Spleen (tissue), 11 donors: ENCODE data around the gene ABLIM2. TPM values are rescaled to one million over a fixed set of nuclear protein-coding genes. Genes with fewer than 3 reads are reported as not detected.
A peak's percentile ranks its signal among the peaks of the same experiment; 100 is the strongest.

Experiments used
- DNase-seq: peaks from one replicate; pipeline ENCODE4 v3.0.0-alpha.2; 2020
- H3K27ac ChIP-seq, 8 donors: fragments of 200-600 bp; sonication (generic) in 7 of 8; 1 replicate in 4 of 8; 2 replicates in 4 of 8; pipeline versions ENCODE4 v1.5.0 to v1.8.0; 2016 to 2021; ENCODE audit warnings: inconsistent platforms in 4 of 8, mild to moderate bottlenecking in 4 of 8, moderate library complexity in 1 of 8
- H3K27me3 ChIP-seq, 7 donors: fragments of 200-600 bp; sonication (generic) in 6 of 7; replicated peaks in 1 of 7; 1 replicate in 4 of 7; 2 replicates in 3 of 7; pipeline versions ENCODE4 v1.5.0 to v1.8.0; 2016 to 2021; ENCODE audit warnings: inconsistent platforms in 3 of 7, mild to moderate bottlenecking in 1 of 7
- H3K36me3 ChIP-seq, 6 donors: fragments of 200-600 bp; sonication (generic) in 5 of 6; 1 replicate in 4 of 6; 2 replicates in 2 of 6; pipeline versions ENCODE4 v1.5.0 to v1.8.0; 2016 to 2021; ENCODE audit warnings: inconsistent platforms in 2 of 6
- H3K4me1 ChIP-seq, 6 donors: fragments of 200-600 bp; sonication (generic) in 5 of 6; 1 replicate in 3 of 6; 2 replicates in 3 of 6; pipeline versions ENCODE4 v1.5.0 to v1.8.0; 2016 to 2021; ENCODE audit warnings: inconsistent platforms in 3 of 6
- H3K4me3 ChIP-seq, 8 donors: fragments of 200-600 bp; sonication (generic) in 7 of 8; 1 replicate in 4 of 8; 2 replicates in 4 of 8; pipeline versions ENCODE4 v1.5.0 to v1.8.0; 2016 to 2021; ENCODE audit warnings: inconsistent platforms in 4 of 8, mild to moderate bottlenecking in 4 of 8, moderate library complexity in 2 of 8
- H3K9me3 ChIP-seq, 8 donors: fragments of 200-600 bp; sonication (generic) in 7 of 8; 1 replicate in 4 of 8; 2 replicates in 4 of 8; pipeline versions ENCODE4 v1.5.0 to v1.8.0; 2016 to 2021; ENCODE audit warnings: inconsistent platforms in 4 of 8
- CTCF ChIP-seq, 11 experiments: fragments of 200-600 bp in 7 of 11; fragments of 450-650 bp in 4 of 11; sonication (generic) in 4 of 11; IDR thresholded peaks in 8 of 11; conservative IDR thresholded peaks in 3 of 11; 1 replicate in 7 of 11; 2 replicates in 4 of 11; pipeline versions ENCODE4 v1.4.0 to v1.8.0; 2016 to 2021; ENCODE audit warnings: antibody characterized with exemption in 11 of 11, inconsistent platforms in 4 of 11, mild to moderate bottlenecking in 1 of 11
- POLR2A ChIP-seq, 3 donors: fragments of 450-650 bp; IDR thresholded peaks; one replicate each; pipeline ENCODE4 v1.5.1; 2017; ENCODE audit warnings: antibody characterized with exemption in 3 of 3, mild to moderate bottlenecking in 1 of 3
- POLR2AphosphoS5 ChIP-seq, 3 donors: sonication (generic); formaldehyde crosslinking; IDR thresholded peaks; one replicate each; pipeline ENCODE4 v1.5.1; 2017; ENCODE audit warnings: antibody characterized with exemption in 3 of 3
- WGBS, 5 donors: extraction: QIAGEN DNeasy Blood & Tissue Kit in 3 of 5; methylation state at CpG; one replicate each; pipeline versions ENCODE4 v1.1.5 to v1.1.7; 2013 to 2018; 5-methylcytosine and 5-hydroxymethylcytosine counted together
- intact Hi-C: fragments of 100-400 bp; cut with DNase I; formaldehyde crosslinking; loops from one replicate; pipeline ENCODE4 v1.15.0; 2023; ENCODE audit warnings: low total_unique reads
- polyA plus RNA-seq, 3 donors: library from polyadenylated mRNA; stranded (reverse); fragments of 200-250 nt; gene quantifications; one replicate each; pipeline ENCODE4 v1.2.1, GENCODE V29; 2013
- total RNA-seq, 7 donors: library from RNA; depleted of rRNA in 3 of 7; stranded (reverse); fragments of >200 nt in 3 of 7; fragmentation: NEBNext Ultra II Directional in 4 of 7; extraction: Animal tissue kit (Norgen Biotek cat#: 25700) in 4 of 7; gene quantifications; one replicate each; pipeline versions ENCODE4 v1.1.0 to v1.2.1, GENCODE V29; 2016 to 2021
- donor health status: healthy with polysubstance abuse.
- donor health status: DM: no; HTN: no; CAD: no; lungs with moderate emphysema.
- donor health status: DM: no; HTN: no; CAD: no.
- donor health status: Bipolar disorder and iron deficiency.
- donor health status: healthy.
- donor health status: DM: no; HTN: no; CAD: no.
- donor health status: DM: yes; HTN: yes; CAD: no.

The ABLIM2 gene
- total and polyA plus RNA-seq, 10 donors, result 11.8 to 127 (median 62.8) TPM

GRCh38 chr4:8198906-8199593 is 40.4 kb upstream of the ABLIM2 start, which contains the start of gene SH3TC1:
SH3TC1 (plus strand) TSS chr4:8199290; CDS start chr4:8205195, 5,905 bp downstream.
- 1 to 4% (median 2%) methylated on average over 8 to 32 of the region's 32 CpGs for WGBS, 5 donors
- TF ChIP-seq POLR2AphosphoS5 (IDR thresholded peaks at IDR 0.05) (peak; percentile 96 to 97 (median 96)), POLR2A (IDR thresholded peaks at IDR 0.05) (peak in 2 of 3 donors; percentile 68 to 71), CTCF (IDR thresholded peaks at IDR 0.05 in 8 of 11, conservative IDR thresholded peaks at IDR 0.05 in 3 of 11) (no peak)
- Histone ChIP-seq H3K27ac (peak within 1 kb of the TSS; percentile 73 to 94 (median 83)), H3K4me3 (peak within 1 kb of the TSS; percentile 39 to 69 (median 58)), H3K9me3 (no peaks in the 10 kb centered on the region), H3K27me3 (no peaks in the 10 kb centered on the region), H3K36me3 (peaks cover 0 to 7% (median 0%) of the 10 kb centered on the region in 6 donors), H3K4me1 (peaks cover 35 to 89% (median 73%) of the 10 kb centered on the region in 6 donors)
- DNase-seq, result peak; percentile 97
- intact Hi-C loops, result no loop called here

GRCh38 chr4:8198206-8198905 is 39.7 kb upstream of the ABLIM2 start:
- DNase-seq, result peak; percentile 85
- H3K27me3 ChIP-seq, result no peaks in the 10 kb centered on the region
- WGBS, 5 donors, result 22 to 39% (median 28%) methylated on average over 12 to 17 of the region's 17 CpGs
- H3K36me3 ChIP-seq, result peaks cover 0 to under 1% (median 0%) of the 10 kb centered on the region in 6 donors
- peaks cover 35 to 86% (median 68%) of the 10 kb centered on the region in 6 donors for H3K4me1 ChIP-seq
- peak overlapping the region in 6 of 8 donors; percentile 44 to 69 (median 58) for H3K4me3 ChIP-seq
- no peaks in the 10 kb centered on the region for H3K9me3 ChIP-seq
- peak overlapping the region; percentile 73 to 94 (median 83) for H3K27ac ChIP-seq
- no peak for TF ChIP-seq POLR2A (IDR thresholded peaks at IDR 0.05)
- intact Hi-C loops, result no loop called here

- Histone ChIP-seq H3K27ac (peak overlapping the region in 3 of 8 donors; percentile 86 to 94 (median 91)), H3K4me3 (no peak overlapping the region), H3K36me3 (no peaks in the 10 kb centered on the region), H3K4me1 (peaks cover 30 to 86% (median 68%) of the 10 kb centered on the region in 6 donors), H3K27me3 (no peaks in the 10 kb centered on the region), H3K9me3 (no peaks in the 10 kb centered on the region)
- intact Hi-C loops, result no loop called here
- DNase-seq, result peak; percentile 84
- TF ChIP-seq POLR2A (IDR thresholded peaks at IDR 0.05) (no peak), CTCF (IDR thresholded peaks at IDR 0.05 in 8 of 11, conservative IDR thresholded peaks at IDR 0.05 in 3 of 11) (no peak), POLR2AphosphoS5 (IDR thresholded peaks at IDR 0.05) (no peak)
- 89 to 91% (median 91%) methylated on average over 12 to 13 of the region's 13 CpGs for WGBS, 5 donors
Measured at GRCh38 chr4:8197521-8197920, 38.9 kb upstream of the ABLIM2 start.

- no peak for DNase-seq
- intact Hi-C loops, result no loop called here
- H3K36me3 ChIP-seq, result no peaks in the 10 kb centered on the region
- no peak overlapping the region for H3K4me3 ChIP-seq
- TF ChIP-seq POLR2AphosphoS5 (IDR thresholded peaks at IDR 0.05) (peak in 2 of 3 donors; percentile 14 to 21), POLR2A (IDR thresholded peaks at IDR 0.05) (no peak)
- H3K4me1 ChIP-seq, result peaks cover 21 to 86% (median 68%) of the 10 kb centered on the region in 6 donors
- H3K27ac ChIP-seq, result no peak overlapping the region
- H3K9me3 ChIP-seq, result no peaks in the 10 kb centered on the region
- H3K27me3 ChIP-seq, result no peaks in the 10 kb centered on the region
- WGBS, 5 donors, result 66 to 77% (median 71%) methylated on average over 9 to 20 of the region's 20 CpGs
Measured at GRCh38 chr4:8195841-8196458, 37.3 kb upstream of the ABLIM2 start.
